Esophagus squamous epithelium (tissue), 4 donors: ENCODE measurements around the gene CEP192.

ENCODE experiments used
- POLR2A ChIP-seq, 4 donors: fragments of 450-650 bp; IDR thresholded peaks; one replicate each; pipeline ENCODE4 v1.6.1; 2017; ENCODE audit warnings: antibody characterized with exemption in 4 of 4, mild to moderate bottlenecking in 4 of 4, moderate library complexity in 3 of 4
- TF ChIP-seq, protein P1 (sequence below), 6 experiments: fragments of 450-650 bp in 4 of 6; fragments of 200-600 bp in 2 of 6; sonication (generic) in 2 of 6; IDR thresholded peaks; one replicate each; pipeline ENCODE4 v1.5.1; 2016 to 2019; ENCODE audit warnings: antibody characterized with exemption in 6 of 6, mild to moderate bottlenecking in 4 of 6, moderate library complexity in 4 of 6

DNA sequence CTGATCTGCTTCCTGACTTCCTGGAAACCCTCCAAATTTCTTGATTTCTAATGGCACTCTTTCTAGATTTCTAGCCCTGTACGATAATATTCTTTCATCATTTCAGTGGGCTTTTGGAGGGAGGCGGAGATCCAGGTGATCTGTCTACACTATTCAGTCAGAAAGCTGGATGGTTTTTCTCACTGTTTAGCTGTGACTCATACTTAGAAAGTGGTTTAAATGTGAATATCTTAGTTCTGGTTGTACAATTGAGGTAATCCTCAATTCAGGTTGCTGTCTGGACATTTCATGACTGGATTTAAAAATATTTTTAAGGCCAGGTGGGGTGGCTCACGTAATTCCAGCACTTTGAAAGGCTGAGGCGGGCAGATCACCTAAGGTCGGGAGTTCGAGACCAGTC is 22.5 kb upstream of the CEP192 start:
- TF ChIP-seq, protein P1, sequence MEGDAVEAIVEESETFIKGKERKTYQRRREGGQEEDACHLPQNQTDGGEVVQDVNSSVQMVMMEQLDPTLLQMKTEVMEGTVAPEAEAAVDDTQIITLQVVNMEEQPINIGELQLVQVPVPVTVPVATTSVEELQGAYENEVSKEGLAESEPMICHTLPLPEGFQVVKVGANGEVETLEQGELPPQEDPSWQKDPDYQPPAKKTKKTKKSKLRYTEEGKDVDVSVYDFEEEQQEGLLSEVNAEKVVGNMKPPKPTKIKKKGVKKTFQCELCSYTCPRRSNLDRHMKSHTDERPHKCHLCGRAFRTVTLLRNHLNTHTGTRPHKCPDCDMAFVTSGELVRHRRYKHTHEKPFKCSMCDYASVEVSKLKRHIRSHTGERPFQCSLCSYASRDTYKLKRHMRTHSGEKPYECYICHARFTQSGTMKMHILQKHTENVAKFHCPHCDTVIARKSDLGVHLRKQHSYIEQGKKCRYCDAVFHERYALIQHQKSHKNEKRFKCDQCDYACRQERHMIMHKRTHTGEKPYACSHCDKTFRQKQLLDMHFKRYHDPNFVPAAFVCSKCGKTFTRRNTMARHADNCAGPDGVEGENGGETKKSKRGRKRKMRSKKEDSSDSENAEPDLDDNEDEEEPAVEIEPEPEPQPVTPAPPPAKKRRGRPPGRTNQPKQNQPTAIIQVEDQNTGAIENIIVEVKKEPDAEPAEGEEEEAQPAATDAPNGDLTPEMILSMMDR (IDR thresholded peaks at IDR 0.05): no peak
- no peak for TF ChIP-seq POLR2A (IDR thresholded peaks at IDR 0.05)
